ENCODE data around the gene ZNF407.

The ZNF407 gene

GRCh38 chr18:74972354-74972753 lies 374.7 kb downstream of the ZNF407 start:
- Mint-ChIP-seq H3K4me3 (no peak overlapping the region), H3K9me3 (peaks cover 6% of the 10 kb centered on the region), H3K36me3 (ENCODE audit: low read depth) (peaks cover 18% of the 10 kb centered on the region), H3K27me3 (ENCODE audit: low read depth, poor library complexity) (peaks cover 2% of the 10 kb centered on the region), H3K27ac (peak overlapping the region; percentile 93), H3K4me1 (peaks cover 21% of the 10 kb centered on the region)
- no peak for DNase-seq
- no peak for TF ChIP-seq CTCF (IDR thresholded peaks at IDR 0.05)

GRCh38 chr18:74975001-74975400 lies 377.3 kb downstream of the ZNF407 start:
- peaks cover 23% of the 10 kb centered on the region for H3K4me1 Mint-ChIP-seq
- no peak for TF ChIP-seq CTCF (IDR thresholded peaks at IDR 0.05)
- no peak overlapping the region for H3K4me3 Mint-ChIP-seq
- peaks cover 4% of the 10 kb centered on the region for H3K9me3 Mint-ChIP-seq
- peaks cover 16% of the 10 kb centered on the region for H3K36me3 Mint-ChIP-seq (ENCODE audit: low read depth)
- H3K27ac Mint-ChIP-seq = no peak overlapping the region
- no peak for DNase-seq
- H3K27me3 Mint-ChIP-seq (ENCODE audit: low read depth, poor library complexity) = no peaks in the 10 kb centered on the region

- no peak for DNase-seq
- no peak overlapping the region for H3K4me3 Mint-ChIP-seq
- H3K27ac Mint-ChIP-seq = peak overlapping the region; percentile 62
- H3K36me3 Mint-ChIP-seq (ENCODE audit: low read depth) = peaks cover 16% of the 10 kb centered on the region
- H3K4me1 Mint-ChIP-seq = peaks cover 23% of the 10 kb centered on the region
- no peak for TF ChIP-seq CTCF (IDR thresholded peaks at IDR 0.05)
- peaks cover 4% of the 10 kb centered on the region for H3K9me3 Mint-ChIP-seq
- H3K27me3 Mint-ChIP-seq (ENCODE audit: low read depth, poor library complexity) = peaks cover under 1% of the 10 kb centered on the region
Observed at GRCh38 chr18:74976331-74976909, 378.8 kb downstream of the ZNF407 start.

- peaks cover 23% of the 10 kb centered on the region for H3K4me1 Mint-ChIP-seq
- peaks cover 4% of the 10 kb centered on the region for H3K9me3 Mint-ChIP-seq
- no peak for TF ChIP-seq CTCF (IDR thresholded peaks at IDR 0.05)
- H3K27me3 Mint-ChIP-seq (ENCODE audit: low read depth, poor library complexity) = peaks cover 2% of the 10 kb centered on the region
- H3K36me3 Mint-ChIP-seq (ENCODE audit: low read depth) = peaks cover 16% of the 10 kb centered on the region
- H3K27ac Mint-ChIP-seq = peak overlapping the region; percentile 44
- no peak for DNase-seq
- H3K4me3 Mint-ChIP-seq = no peak overlapping the region
Observed at GRCh38 chr18:74977041-74977440, 379.4 kb downstream of the ZNF407 start.

GRCh38 chr18:74980669-74981068 lies 383.0 kb downstream of the ZNF407 start:
- Mint-ChIP-seq H3K4me3 (no peak overlapping the region), H3K36me3 (ENCODE audit: low read depth) (peaks cover 16% of the 10 kb centered on the region)

More at GRCh38 chr18:74980669-74981068, 383.0 kb downstream of the ZNF407 start:
- TF ChIP-seq CTCF (IDR thresholded peaks at IDR 0.05) = no peak
- DNase-seq = no peak
- Mint-ChIP-seq H3K4me1 (peaks cover 18% of the 10 kb centered on the region), H3K27ac (no peak overlapping the region), H3K27me3 (ENCODE audit: low read depth, poor library complexity) (peaks cover 2% of the 10 kb centered on the region), H3K9me3 (peaks cover 4% of the 10 kb centered on the region)
